SK-N-SH (cell line): Measurements from ENCODE around the gene TRIM69. TPM values are rescaled to one million over a fixed set of nuclear protein-coding genes. Genes with fewer than 3 reads are reported as not detected.

Experiments used
- CTCF ChIA-PET: fragments of 300-600, 350-600 bp; formaldehyde crosslinking; extraction: SDS; loops from one replicate; lab custom pipeline; 2021; lab: Yijun Ruan, JAX
- POLR2A ChIA-PET: fragments of 350-600 bp; sonication (Branson Sonifier 250); formaldehyde crosslinking; extraction: SDS; loops from one replicate; lab custom pipeline; 2020; ENCODE audit warnings: antibody characterized with exemption, inconsistent platforms; lab: Yijun Ruan, JAX
- DNase-seq: peaks from one replicate; pipeline ENCODE4 v3.0.0; 2012
- H2AFZ ChIP-seq: fragments of 200-600 bp; sonication (generic); 2 replicates; pipeline ENCODE4 v1.8.1; 2016; ENCODE audit warnings: antibody characterized with exemption, mild to moderate bottlenecking, low read depth
- H3F3A ChIP-seq: fragments of 200-600 bp; sonication (generic); replicated peaks from 2 replicates; pipeline ENCODE3; 2016; ENCODE audit warnings: antibody characterized with exemption, mild to moderate bottlenecking; ENCODE audit not compliant: insufficient read depth
- H3K27ac ChIP-seq, 2 experiments: fragments of 200-500 bp in 1 of 2; fragments of 200-600 bp in 1 of 2; sonication (Bioruptor generic) in 1 of 2; sonication (generic), shearing (Covaris generic) in 1 of 2; 2 replicates each; pipeline versions ENCODE4 v1.5.1 to v1.6.1; 2014 to 2016; ENCODE audit warnings: low read depth in 2 of 2, inconsistent platforms in 1 of 2, low read length in 1 of 2, mild to moderate bottlenecking in 1 of 2, mixed read lengths in 1 of 2
- H3K27me3 ChIP-seq: fragments of 200-600 bp; sonication (generic), shearing (Covaris generic); 2 replicates; pipeline ENCODE4 v1.6.1; 2016; ENCODE audit warnings: mixed run types; ENCODE audit not compliant: insufficient read depth
- H3K36me3 ChIP-seq, 2 experiments: fragments of 200-500 bp in 1 of 2; fragments of 200-600 bp in 1 of 2; sonication (Bioruptor generic) in 1 of 2; sonication (generic) in 1 of 2; replicated peaks in 1 of 2; 2 replicates each; pipeline versions ENCODE3 to v1.5.1; 2014 to 2016; ENCODE audit warnings: low read length in 1 of 2, mild to moderate bottlenecking in 1 of 2; ENCODE audit not compliant: insufficient read depth in 2 of 2, control insufficient read depth in 1 of 2
- H3K4me1 ChIP-seq, 2 experiments: fragments of 200-500 bp in 1 of 2; fragments of 200-600 bp in 1 of 2; sonication (Bioruptor generic) in 1 of 2; sonication (generic), shearing (Covaris generic) in 1 of 2; 2 replicates each; pipeline versions ENCODE4 v1.5.1 to v1.6.1; 2014 to 2016; ENCODE audit warnings: low read depth in 1 of 2, low read length in 1 of 2, mixed run types in 1 of 2; ENCODE audit not compliant: insufficient read depth in 2 of 2, control insufficient read depth in 1 of 2
- H3K4me2 ChIP-seq: fragments of 200-600 bp; sonication (generic), shearing (Covaris generic); 2 replicates; pipeline ENCODE4 v1.6.1; 2017; ENCODE audit warnings: mixed run types
- H3K4me3 ChIP-seq, 2 experiments: fragments of 200-500 bp in 1 of 2; fragments of 200-600 bp in 1 of 2; sonication (Bioruptor generic) in 1 of 2; sonication (generic), shearing (Covaris generic) in 1 of 2; 2 replicates each; pipeline versions ENCODE4 v1.5.1 to v1.8.1; 2014 to 2016; ENCODE audit warnings: low read depth in 2 of 2, inconsistent platforms in 1 of 2, low read length in 1 of 2, mild to moderate bottlenecking in 1 of 2, mixed read lengths in 1 of 2, moderate library complexity in 1 of 2
- H3K79me2 ChIP-seq: fragments of 200-600 bp; sonication (generic); 2 replicates; pipeline ENCODE4 v1.8.1; 2017; ENCODE audit warnings: mild to moderate bottlenecking; ENCODE audit not compliant: insufficient read depth
- H3K9ac ChIP-seq: fragments of 200-600 bp; sonication (generic); 2 replicates; pipeline ENCODE4 v1.6.1; 2017; ENCODE audit warnings: mixed run types
- H3K9me2 ChIP-seq: fragments of 200-600 bp; sonication (generic); 2 replicates; pipeline ENCODE4 v1.6.1; 2017; ENCODE audit warnings: mixed run types
- H3K9me3 ChIP-seq: fragments of 200-600 bp; sonication (generic); 2 replicates; pipeline ENCODE4 v1.6.1; 2017; ENCODE audit warnings: mixed run types, mild to moderate bottlenecking, moderate library complexity
- H4K20me1 ChIP-seq: fragments of 200-600 bp; sonication (generic); 2 replicates; pipeline ENCODE4 v1.6.1; 2017; ENCODE audit warnings: mild to moderate bottlenecking, mixed run types; ENCODE audit not compliant: insufficient read depth
- CHD2 ChIP-seq: fragments of 150-350 bp; IDR thresholded peaks from 2 replicates; pipeline ENCODE4 v1.6.1; 2018; ENCODE audit warnings: low read length; ENCODE audit not compliant: partially characterized antibody
- ELF1 ChIP-seq: IDR thresholded peaks from 2 replicates; pipeline ENCODE4 v1.4.0; 2012
- EZH2phosphoT487 ChIP-seq: fragments of 200-600 bp; sonication (generic); IDR thresholded peaks from 2 replicates; pipeline ENCODE4 v1.6.1; 2017; ENCODE audit warnings: low read depth, mixed run types, mild to moderate bottlenecking, antibody characterized with exemption, moderate library complexity, borderline replicate concordance
- FOSL2 ChIP-seq: IDR thresholded peaks from 2 replicates; pipeline ENCODE4 v1.4.0; 2012; ENCODE audit warnings: low read depth, mild to moderate bottlenecking, moderate library complexity, borderline replicate concordance
- FOXM1 ChIP-seq: IDR thresholded peaks from 2 replicates; pipeline ENCODE4 v1.4.0; 2012; ENCODE audit warnings: low read depth, mild to moderate bottlenecking
- JUND ChIP-seq: IDR thresholded peaks from 2 replicates; pipeline ENCODE4 v1.4.0; 2012
- MEF2A ChIP-seq: IDR thresholded peaks from 2 replicates; pipeline ENCODE4 v1.4.0; 2012; ENCODE audit warnings: low read depth, borderline replicate concordance
- NFIC ChIP-seq: IDR thresholded peaks from 2 replicates; pipeline ENCODE4 v1.4.0; 2012; ENCODE audit warnings: borderline replicate concordance
- NRF1 ChIP-seq: IDR thresholded peaks from 2 replicates; pipeline ENCODE4 v1.6.1; 2012; ENCODE audit warnings: low read depth, mild to moderate bottlenecking, low read length
- POLR2AphosphoS5 ChIP-seq: IDR thresholded peaks from 2 replicates; pipeline ENCODE4 v1.6.1; 2012; ENCODE audit warnings: low read depth, low read length
- RAD21 ChIP-seq: IDR thresholded peaks from 2 replicates; pipeline ENCODE4 v1.6.1; 2012; ENCODE audit warnings: mild to moderate bottlenecking, low read length
- RFX5 ChIP-seq: IDR thresholded peaks from 2 replicates; pipeline ENCODE4 v1.6.1; 2012; ENCODE audit warnings: mild to moderate bottlenecking, improper control_type of control experiment, low read length
- RXRA ChIP-seq: IDR thresholded peaks from 2 replicates; pipeline ENCODE4 v1.4.0; 2012; ENCODE audit warnings: low read depth, mild to moderate bottlenecking, borderline replicate concordance
- SIN3A ChIP-seq: IDR thresholded peaks from 2 replicates; pipeline ENCODE4 v1.6.1; 2012; ENCODE audit warnings: low read depth, mild to moderate bottlenecking, low read length, moderate library complexity, borderline replicate concordance
- TAF1 ChIP-seq: IDR thresholded peaks from 2 replicates; pipeline ENCODE4 v1.6.1; 2012; ENCODE audit warnings: low read depth, mild to moderate bottlenecking, low read length, moderate library complexity, borderline replicate concordance
- TEAD4 ChIP-seq: IDR thresholded peaks from 2 replicates; pipeline ENCODE4 v1.4.0; 2012; ENCODE audit warnings: mild to moderate bottlenecking, borderline replicate concordance; ENCODE audit not compliant: insufficient read depth
- WGBS: methylation state at CpG from one replicate; pipeline ENCODE4 v1.1.6; 2017; ENCODE audit warnings: low lambda C conversion rate; 5-methylcytosine and 5-hydroxymethylcytosine counted together
- polyA plus RNA-seq, 3 experiments: library from polyadenylated mRNA; depleted of rRNA; stranded (reverse); fragments of >200 nt; gene quantifications; 2 replicates each; pipeline ENCODE4 v1.2.3, GENCODE V29; 2012
- TF ChIP-seq, protein P1 (sequence below): IDR thresholded peaks from 2 replicates; pipeline ENCODE4 v1.4.0; 2012; ENCODE audit warnings: low read depth
- TF ChIP-seq, protein P2 (sequence below): IDR thresholded peaks from 2 replicates; pipeline ENCODE4 v1.6.1; 2012; ENCODE audit warnings: mild to moderate bottlenecking, low read depth, low read length, moderate library complexity
- TF ChIP-seq, protein P3 (sequence below): IDR thresholded peaks from 2 replicates; pipeline ENCODE4 v1.4.0; 2012; ENCODE audit warnings: low read depth, borderline replicate concordance
- TF ChIP-seq, protein P4 (sequence below): fragments of 150-350 bp; IDR thresholded peaks from 2 replicates; pipeline ENCODE4 v1.6.1; 2016; ENCODE audit warnings: mild to moderate bottlenecking, low read depth, low read length
- TF ChIP-seq, protein P5 (sequence below): IDR thresholded peaks from 2 replicates; pipeline ENCODE4; 2012
- TF ChIP-seq, protein P6 (sequence below): IDR thresholded peaks from 2 replicates; pipeline ENCODE4 v1.4.0; 2012; ENCODE audit warnings: low read depth, borderline replicate concordance

Gene TRIM69
- polyA plus RNA-seq, 1 of the 3 experiments (the other 2 are of a cell fraction): 9.7 TPM

DNA sequence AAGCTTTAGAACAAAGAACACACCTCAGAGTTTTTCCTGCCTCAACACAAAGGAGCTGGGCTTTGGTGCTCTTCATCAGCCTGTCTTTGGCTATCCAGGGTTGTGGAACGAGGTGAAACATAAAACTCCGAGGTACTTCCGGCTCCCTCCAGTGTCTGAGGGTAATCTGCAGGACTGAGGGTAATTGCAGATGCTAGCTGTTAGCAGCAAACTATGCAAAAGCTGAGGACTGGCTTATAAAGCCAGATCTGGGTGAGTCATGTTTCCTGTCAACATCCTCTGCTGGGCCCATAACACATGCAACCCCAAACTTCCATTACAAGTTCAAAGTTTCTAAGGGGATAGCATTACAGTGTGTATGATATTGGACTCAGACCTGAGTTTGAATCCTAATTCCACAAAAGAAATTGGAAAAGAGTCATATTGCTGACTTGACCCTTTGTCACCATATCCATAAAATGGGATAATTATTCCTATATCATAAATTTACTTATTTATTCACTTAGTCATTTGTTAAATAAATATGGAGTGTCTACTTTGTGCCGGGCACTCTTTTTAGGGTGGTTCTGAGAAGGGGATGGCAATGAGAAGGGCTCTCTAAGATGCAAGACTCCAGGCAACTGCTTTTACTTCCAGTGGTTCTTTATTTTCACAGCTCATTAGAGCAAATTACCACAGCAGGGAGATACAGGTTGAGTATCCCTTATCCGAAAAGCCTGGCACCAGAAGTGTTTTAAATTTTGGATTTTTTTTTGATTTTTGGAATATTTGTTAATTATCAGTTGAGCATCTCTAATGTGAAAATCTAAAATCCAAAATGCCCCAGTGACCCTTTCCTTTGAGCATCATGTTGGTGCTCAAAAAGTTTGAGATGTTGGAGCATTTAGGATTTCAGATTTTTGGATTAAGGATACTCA is 9.5 kb upstream of the TRIM69 start:
- no peak overlapping the region for H3K4me3 ChIP-seq
- ChIA-PET CTCF (interaction anchor here (0.7 to 1.1 kb wide), 3 partner anchors 11 to 16 kb away, joined by 3 to 5 read pairs (median 3); partner anchors contain the start of genes B2M and PATL2), POLR2A (interaction anchor here (0.6 to 3.0 kb wide), 4 partner anchors 13 to 869 kb away, joined by 3 to 19 read pairs (median 3); partner anchors contain the start of genes B2M and PATL2)
- peak overlapping the region; percentile 34; the same call in 1 of the 2 replicates for H3K4me2 ChIP-seq
- peaks cover 5% of the 10 kb centered on the region in 2 experiments for H3K36me3 ChIP-seq
- no peaks in the 10 kb centered on the region for H3K9me2 ChIP-seq
- H3F3A ChIP-seq: peaks cover 19% of the 10 kb centered on the region
- 34% methylated on average over 5 of the region's 5 CpGs for WGBS
- peak overlapping the region; percentile 96 to 97 for H3K27ac ChIP-seq
- no peak overlapping the region; the same call in 1 of the 2 replicates for H3K9ac ChIP-seq
- H3K4me1 ChIP-seq: peaks cover 6 to 17% of the 10 kb centered on the region in 2 experiments; a peak in 3 of 4 replicates
- no peak for DNase-seq
- no peaks in the 10 kb centered on the region for H4K20me1 ChIP-seq
- H3K27me3 ChIP-seq: no peaks in the 10 kb centered on the region
- peak overlapping the region; percentile 65 for H2AFZ ChIP-seq
- no peaks in the 10 kb centered on the region for H3K9me3 ChIP-seq
- peaks cover 14% of the 10 kb centered on the region; the same call in 1 of the 2 replicates for H3K79me2 ChIP-seq
- TF ChIP-seq POLR2AphosphoS5 (peak; percentile 95), JUND (peak; percentile 88), NRF1 (no peak), TEAD4 (peak; percentile 52; the same call in 1 of the 2 replicates), RXRA (0 out of 2 replicates have a peak, but pooled peaks have one; percentile 22), EZH2phosphoT487 (no peak), FOSL2 (peak; percentile 92), RAD21 (no peak), ELF1 (peak; percentile 56; the same call in 1 of the 2 replicates), TAF1 (peak; percentile 65; the same call in 1 of the 2 replicates), CHD2 (no peak), SIN3A (peak; percentile 51; the same call in 1 of the 2 replicates), FOXM1 (no peak), NFIC (peak; percentile 47; the same call in 1 of the 2 replicates), MEF2A (no peak), RFX5 (no peak)
- TF ChIP-seq, protein P1, sequence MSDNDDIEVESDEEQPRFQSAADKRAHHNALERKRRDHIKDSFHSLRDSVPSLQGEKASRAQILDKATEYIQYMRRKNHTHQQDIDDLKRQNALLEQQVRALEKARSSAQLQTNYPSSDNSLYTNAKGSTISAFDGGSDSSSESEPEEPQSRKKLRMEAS: peak; percentile 56
- TF ChIP-seq, protein P2, sequence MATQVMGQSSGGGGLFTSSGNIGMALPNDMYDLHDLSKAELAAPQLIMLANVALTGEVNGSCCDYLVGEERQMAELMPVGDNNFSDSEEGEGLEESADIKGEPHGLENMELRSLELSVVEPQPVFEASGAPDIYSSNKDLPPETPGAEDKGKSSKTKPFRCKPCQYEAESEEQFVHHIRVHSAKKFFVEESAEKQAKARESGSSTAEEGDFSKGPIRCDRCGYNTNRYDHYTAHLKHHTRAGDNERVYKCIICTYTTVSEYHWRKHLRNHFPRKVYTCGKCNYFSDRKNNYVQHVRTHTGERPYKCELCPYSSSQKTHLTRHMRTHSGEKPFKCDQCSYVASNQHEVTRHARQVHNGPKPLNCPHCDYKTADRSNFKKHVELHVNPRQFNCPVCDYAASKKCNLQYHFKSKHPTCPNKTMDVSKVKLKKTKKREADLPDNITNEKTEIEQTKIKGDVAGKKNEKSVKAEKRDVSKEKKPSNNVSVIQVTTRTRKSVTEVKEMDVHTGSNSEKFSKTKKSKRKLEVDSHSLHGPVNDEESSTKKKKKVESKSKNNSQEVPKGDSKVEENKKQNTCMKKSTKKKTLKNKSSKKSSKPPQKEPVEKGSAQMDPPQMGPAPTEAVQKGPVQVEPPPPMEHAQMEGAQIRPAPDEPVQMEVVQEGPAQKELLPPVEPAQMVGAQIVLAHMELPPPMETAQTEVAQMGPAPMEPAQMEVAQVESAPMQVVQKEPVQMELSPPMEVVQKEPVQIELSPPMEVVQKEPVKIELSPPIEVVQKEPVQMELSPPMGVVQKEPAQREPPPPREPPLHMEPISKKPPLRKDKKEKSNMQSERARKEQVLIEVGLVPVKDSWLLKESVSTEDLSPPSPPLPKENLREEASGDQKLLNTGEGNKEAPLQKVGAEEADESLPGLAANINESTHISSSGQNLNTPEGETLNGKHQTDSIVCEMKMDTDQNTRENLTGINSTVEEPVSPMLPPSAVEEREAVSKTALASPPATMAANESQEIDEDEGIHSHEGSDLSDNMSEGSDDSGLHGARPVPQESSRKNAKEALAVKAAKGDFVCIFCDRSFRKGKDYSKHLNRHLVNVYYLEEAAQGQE: peak; percentile 52
- TF ChIP-seq, protein P3, sequence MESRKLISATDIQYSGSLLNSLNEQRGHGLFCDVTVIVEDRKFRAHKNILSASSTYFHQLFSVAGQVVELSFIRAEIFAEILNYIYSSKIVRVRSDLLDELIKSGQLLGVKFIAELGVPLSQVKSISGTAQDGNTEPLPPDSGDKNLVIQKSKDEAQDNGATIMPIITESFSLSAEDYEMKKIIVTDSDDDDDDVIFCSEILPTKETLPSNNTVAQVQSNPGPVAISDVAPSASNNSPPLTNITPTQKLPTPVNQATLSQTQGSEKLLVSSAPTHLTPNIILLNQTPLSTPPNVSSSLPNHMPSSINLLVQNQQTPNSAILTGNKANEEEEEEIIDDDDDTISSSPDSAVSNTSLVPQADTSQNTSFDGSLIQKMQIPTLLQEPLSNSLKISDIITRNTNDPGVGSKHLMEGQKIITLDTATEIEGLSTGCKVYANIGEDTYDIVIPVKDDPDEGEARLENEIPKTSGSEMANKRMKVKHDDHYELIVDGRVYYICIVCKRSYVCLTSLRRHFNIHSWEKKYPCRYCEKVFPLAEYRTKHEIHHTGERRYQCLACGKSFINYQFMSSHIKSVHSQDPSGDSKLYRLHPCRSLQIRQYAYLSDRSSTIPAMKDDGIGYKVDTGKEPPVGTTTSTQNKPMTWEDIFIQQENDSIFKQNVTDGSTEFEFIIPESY: no peak
- TF ChIP-seq, protein P4, sequence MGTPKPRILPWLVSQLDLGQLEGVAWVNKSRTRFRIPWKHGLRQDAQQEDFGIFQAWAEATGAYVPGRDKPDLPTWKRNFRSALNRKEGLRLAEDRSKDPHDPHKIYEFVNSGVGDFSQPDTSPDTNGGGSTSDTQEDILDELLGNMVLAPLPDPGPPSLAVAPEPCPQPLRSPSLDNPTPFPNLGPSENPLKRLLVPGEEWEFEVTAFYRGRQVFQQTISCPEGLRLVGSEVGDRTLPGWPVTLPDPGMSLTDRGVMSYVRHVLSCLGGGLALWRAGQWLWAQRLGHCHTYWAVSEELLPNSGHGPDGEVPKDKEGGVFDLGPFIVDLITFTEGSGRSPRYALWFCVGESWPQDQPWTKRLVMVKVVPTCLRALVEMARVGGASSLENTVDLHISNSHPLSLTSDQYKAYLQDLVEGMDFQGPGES: no peak
- TF ChIP-seq, protein P5, sequence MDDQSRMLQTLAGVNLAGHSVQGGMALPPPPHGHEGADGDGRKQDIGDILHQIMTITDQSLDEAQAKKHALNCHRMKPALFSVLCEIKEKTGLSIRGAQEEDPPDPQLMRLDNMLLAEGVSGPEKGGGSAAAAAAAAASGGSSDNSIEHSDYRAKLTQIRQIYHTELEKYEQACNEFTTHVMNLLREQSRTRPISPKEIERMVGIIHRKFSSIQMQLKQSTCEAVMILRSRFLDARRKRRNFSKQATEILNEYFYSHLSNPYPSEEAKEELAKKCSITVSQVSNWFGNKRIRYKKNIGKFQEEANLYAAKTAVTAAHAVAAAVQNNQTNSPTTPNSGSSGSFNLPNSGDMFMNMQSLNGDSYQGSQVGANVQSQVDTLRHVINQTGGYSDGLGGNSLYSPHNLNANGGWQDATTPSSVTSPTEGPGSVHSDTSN: peak; percentile 80; the same call in 1 of the 2 replicates
- TF ChIP-seq, protein P6, sequence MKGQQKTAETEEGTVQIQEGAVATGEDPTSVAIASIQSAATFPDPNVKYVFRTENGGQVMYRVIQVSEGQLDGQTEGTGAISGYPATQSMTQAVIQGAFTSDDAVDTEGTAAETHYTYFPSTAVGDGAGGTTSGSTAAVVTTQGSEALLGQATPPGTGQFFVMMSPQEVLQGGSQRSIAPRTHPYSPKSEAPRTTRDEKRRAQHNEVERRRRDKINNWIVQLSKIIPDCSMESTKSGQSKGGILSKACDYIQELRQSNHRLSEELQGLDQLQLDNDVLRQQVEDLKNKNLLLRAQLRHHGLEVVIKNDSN: no peak
